Gastrocnemius medialis (tissue), 4 donors: ENCODE data around the gene SEC23A.

Experiments
- POLR2A ChIP-seq, 2 donors: fragments of 450-650 bp; IDR thresholded peaks; one replicate each; pipeline ENCODE4 v1.6.1; 2017; ENCODE audit warnings: antibody characterized with exemption in 2 of 2, mild to moderate bottlenecking in 2 of 2, moderate library complexity in 2 of 2
- TF ChIP-seq, protein P1 (sequence below), 5 experiments: fragments of 450-650 bp in 3 of 5; fragments of 200-600 bp in 2 of 5; sonication (generic) in 2 of 5; IDR thresholded peaks in 4 of 5; conservative IDR thresholded peaks in 1 of 5; 1 replicate in 4 of 5; 2 replicates in 1 of 5; pipeline ENCODE4 v1.5.1; 2016 to 2019; ENCODE audit warnings: antibody characterized with exemption in 5 of 5, mild to moderate bottlenecking in 3 of 5, moderate library complexity in 3 of 5

DNA sequence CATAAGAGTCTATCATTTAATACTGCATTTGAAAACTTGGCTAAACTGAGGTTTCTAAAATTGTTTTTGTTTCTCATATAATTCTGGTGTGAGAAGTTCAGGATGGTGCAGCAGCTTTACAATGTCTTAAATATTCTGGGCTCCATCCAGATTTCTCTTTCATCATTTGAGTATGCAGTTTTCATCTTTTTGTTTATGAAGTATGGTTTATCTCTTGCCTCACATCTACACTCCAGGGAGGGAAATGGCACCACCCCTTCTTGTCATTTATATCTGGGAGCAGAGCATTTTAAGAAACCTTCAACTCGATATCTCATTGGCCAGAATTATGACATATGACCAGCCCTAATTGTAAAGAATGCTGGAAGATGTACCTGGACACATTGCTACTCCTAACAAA lies 35.4 kb upstream of the SEC23A start:
- TF ChIP-seq, protein P1, sequence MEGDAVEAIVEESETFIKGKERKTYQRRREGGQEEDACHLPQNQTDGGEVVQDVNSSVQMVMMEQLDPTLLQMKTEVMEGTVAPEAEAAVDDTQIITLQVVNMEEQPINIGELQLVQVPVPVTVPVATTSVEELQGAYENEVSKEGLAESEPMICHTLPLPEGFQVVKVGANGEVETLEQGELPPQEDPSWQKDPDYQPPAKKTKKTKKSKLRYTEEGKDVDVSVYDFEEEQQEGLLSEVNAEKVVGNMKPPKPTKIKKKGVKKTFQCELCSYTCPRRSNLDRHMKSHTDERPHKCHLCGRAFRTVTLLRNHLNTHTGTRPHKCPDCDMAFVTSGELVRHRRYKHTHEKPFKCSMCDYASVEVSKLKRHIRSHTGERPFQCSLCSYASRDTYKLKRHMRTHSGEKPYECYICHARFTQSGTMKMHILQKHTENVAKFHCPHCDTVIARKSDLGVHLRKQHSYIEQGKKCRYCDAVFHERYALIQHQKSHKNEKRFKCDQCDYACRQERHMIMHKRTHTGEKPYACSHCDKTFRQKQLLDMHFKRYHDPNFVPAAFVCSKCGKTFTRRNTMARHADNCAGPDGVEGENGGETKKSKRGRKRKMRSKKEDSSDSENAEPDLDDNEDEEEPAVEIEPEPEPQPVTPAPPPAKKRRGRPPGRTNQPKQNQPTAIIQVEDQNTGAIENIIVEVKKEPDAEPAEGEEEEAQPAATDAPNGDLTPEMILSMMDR (IDR thresholded peaks at IDR 0.05 in 4 of 5, conservative IDR thresholded peaks at IDR 0.05 in 1 of 5), result no peak
- no peak for TF ChIP-seq POLR2A (IDR thresholded peaks at IDR 0.05)
